ENCODE data around the gene RALB.

Gene RALB

GRCh38 chr2:120277505-120278205 lies 25.0 kb downstream of the RALB start:
- Histone ChIP-seq H3K4me1 (ENCODE audit: control insufficient read depth, low read depth, low read length) (peaks cover 9% of the 10 kb centered on the region), H3K9me3 (ENCODE audit: control insufficient read depth, low read depth, low read length) (no peaks in the 10 kb centered on the region), H3K27ac (ENCODE audit: low read length) (no peak overlapping the region), H3K4me3 (ENCODE audit: low read length) (no peak overlapping the region), H3K27me3 (ENCODE audit: control insufficient read depth, insufficient read depth, low read length) (peaks cover 1% of the 10 kb centered on the region), H3K9ac (ENCODE audit: low read length) (no peak overlapping the region), H3K36me3 (ENCODE audit: control insufficient read depth, low read depth, low read length) (no peaks in the 10 kb centered on the region)

GRCh38 chr2:120278901-120279300 lies 26.2 kb downstream of the RALB start:
- Histone ChIP-seq H3K4me1 (ENCODE audit: control insufficient read depth, low read depth, low read length) (peaks cover 18% of the 10 kb centered on the region), H3K4me3 (ENCODE audit: low read length) (no peak overlapping the region), H3K36me3 (ENCODE audit: control insufficient read depth, low read depth, low read length) (no peaks in the 10 kb centered on the region), H3K9ac (ENCODE audit: low read length) (no peak overlapping the region), H3K27me3 (ENCODE audit: control insufficient read depth, insufficient read depth, low read length) (peaks cover 4% of the 10 kb centered on the region), H3K9me3 (ENCODE audit: control insufficient read depth, low read depth, low read length) (no peaks in the 10 kb centered on the region), H3K27ac (ENCODE audit: low read length) (no peak overlapping the region)

GRCh38 chr2:120279708-120280107 lies 27.1 kb downstream of the RALB start:
- Histone ChIP-seq H3K36me3 (ENCODE audit: control insufficient read depth, low read depth, low read length) (no peaks in the 10 kb centered on the region), H3K27ac (ENCODE audit: low read length) (no peak overlapping the region), H3K27me3 (ENCODE audit: control insufficient read depth, insufficient read depth, low read length) (peaks cover 4% of the 10 kb centered on the region), H3K4me1 (ENCODE audit: control insufficient read depth, low read depth, low read length) (peaks cover 20% of the 10 kb centered on the region), H3K4me3 (ENCODE audit: low read length) (no peak overlapping the region), H3K9ac (ENCODE audit: low read length) (no peak overlapping the region), H3K9me3 (ENCODE audit: control insufficient read depth, low read depth, low read length) (no peaks in the 10 kb centered on the region)

- Histone ChIP-seq H3K9me3 (ENCODE audit: control insufficient read depth, low read depth, low read length) (no peaks in the 10 kb centered on the region), H3K4me1 (ENCODE audit: control insufficient read depth, low read depth, low read length) (peaks cover 11% of the 10 kb centered on the region), H3K9ac (ENCODE audit: low read length) (no peak overlapping the region), H3K4me3 (ENCODE audit: low read length) (no peak overlapping the region), H3K27ac (ENCODE audit: low read length) (no peak overlapping the region), H3K36me3 (ENCODE audit: control insufficient read depth, low read depth, low read length) (no peaks in the 10 kb centered on the region), H3K27me3 (ENCODE audit: control insufficient read depth, insufficient read depth, low read length) (peaks cover 4% of the 10 kb centered on the region)
Measured at GRCh38 chr2:120283649-120284048, 31.0 kb downstream of the RALB start.

GRCh38 chr2:120285056-120285455 lies 32.4 kb downstream of the RALB start:
- H3K9ac ChIP-seq (ENCODE audit: low read length): no peak overlapping the region
- H3K9me3 ChIP-seq (ENCODE audit: control insufficient read depth, low read depth, low read length): no peaks in the 10 kb centered on the region
- peaks cover 11% of the 10 kb centered on the region for H3K4me1 ChIP-seq (ENCODE audit: control insufficient read depth, low read depth, low read length)
- peaks cover 4% of the 10 kb centered on the region for H3K27me3 ChIP-seq (ENCODE audit: control insufficient read depth, insufficient read depth, low read length)
- H3K4me3 ChIP-seq (ENCODE audit: low read length): no peak overlapping the region
- no peak overlapping the region for H3K27ac ChIP-seq (ENCODE audit: low read length)
- H3K36me3 ChIP-seq (ENCODE audit: control insufficient read depth, low read depth, low read length): no peaks in the 10 kb centered on the region

- no peak overlapping the region for H3K4me3 ChIP-seq (ENCODE audit: low read length)
- H3K36me3 ChIP-seq (ENCODE audit: control insufficient read depth, low read depth, low read length): no peaks in the 10 kb centered on the region
- H3K4me1 ChIP-seq (ENCODE audit: control insufficient read depth, low read depth, low read length): peaks cover 30% of the 10 kb centered on the region
- H3K9me3 ChIP-seq (ENCODE audit: control insufficient read depth, low read depth, low read length): no peaks in the 10 kb centered on the region
- no peak overlapping the region for H3K9ac ChIP-seq (ENCODE audit: low read length)
- H3K27ac ChIP-seq (ENCODE audit: low read length): no peak overlapping the region
- peaks cover 4% of the 10 kb centered on the region for H3K27me3 ChIP-seq (ENCODE audit: control insufficient read depth, insufficient read depth, low read length)
Measured at GRCh38 chr2:120287183-120288015, 34.7 kb downstream of the RALB start.

GRCh38 chr2:120288016-120288373 lies 35.3 kb downstream of the RALB start:
- Histone ChIP-seq H3K4me3 (ENCODE audit: low read length) (no peak overlapping the region), H3K27ac (ENCODE audit: low read length) (no peak overlapping the region), H3K9me3 (ENCODE audit: control insufficient read depth, low read depth, low read length) (no peaks in the 10 kb centered on the region), H3K27me3 (ENCODE audit: control insufficient read depth, insufficient read depth, low read length) (no peaks in the 10 kb centered on the region), H3K4me1 (ENCODE audit: control insufficient read depth, low read depth, low read length) (peaks cover 36% of the 10 kb centered on the region), H3K9ac (ENCODE audit: low read length) (no peak overlapping the region), H3K36me3 (ENCODE audit: control insufficient read depth, low read depth, low read length) (no peaks in the 10 kb centered on the region)

- no peak overlapping the region for H3K4me3 ChIP-seq (ENCODE audit: low read length)
- no peak overlapping the region for H3K27ac ChIP-seq (ENCODE audit: low read length)
- no peaks in the 10 kb centered on the region for H3K9me3 ChIP-seq (ENCODE audit: control insufficient read depth, low read depth, low read length)
- no peaks in the 10 kb centered on the region for H3K27me3 ChIP-seq (ENCODE audit: control insufficient read depth, insufficient read depth, low read length)
- H3K36me3 ChIP-seq (ENCODE audit: control insufficient read depth, low read depth, low read length): no peaks in the 10 kb centered on the region
- peaks cover 36% of the 10 kb centered on the region for H3K4me1 ChIP-seq (ENCODE audit: control insufficient read depth, low read depth, low read length)
- no peak overlapping the region for H3K9ac ChIP-seq (ENCODE audit: low read length)
Measured at GRCh38 chr2:120289221-120289906, 36.7 kb downstream of the RALB start.

GRCh38 chr2:120290737-120291136 lies 38.1 kb downstream of the RALB start:
- no peaks in the 10 kb centered on the region for H3K9me3 ChIP-seq (ENCODE audit: control insufficient read depth, low read depth, low read length)
- no peaks in the 10 kb centered on the region for H3K27me3 ChIP-seq (ENCODE audit: control insufficient read depth, insufficient read depth, low read length)
- no peaks in the 10 kb centered on the region for H3K36me3 ChIP-seq (ENCODE audit: control insufficient read depth, low read depth, low read length)
- H3K27ac ChIP-seq (ENCODE audit: low read length): no peak overlapping the region
- no peak overlapping the region for H3K4me3 ChIP-seq (ENCODE audit: low read length)
- peaks cover 36% of the 10 kb centered on the region for H3K4me1 ChIP-seq (ENCODE audit: control insufficient read depth, low read depth, low read length)
- no peak overlapping the region for H3K9ac ChIP-seq (ENCODE audit: low read length)

- Histone ChIP-seq H3K4me1 (ENCODE audit: control insufficient read depth, low read depth, low read length) (peaks cover 36% of the 10 kb centered on the region), H3K27ac (ENCODE audit: low read length) (no peak overlapping the region), H3K36me3 (ENCODE audit: control insufficient read depth, low read depth, low read length) (no peaks in the 10 kb centered on the region), H3K9me3 (ENCODE audit: control insufficient read depth, low read depth, low read length) (no peaks in the 10 kb centered on the region), H3K27me3 (ENCODE audit: control insufficient read depth, insufficient read depth, low read length) (no peaks in the 10 kb centered on the region), H3K9ac (ENCODE audit: low read length) (no peak overlapping the region), H3K4me3 (ENCODE audit: low read length) (no peak overlapping the region)
Measured at GRCh38 chr2:120291401-120292311, 39.0 kb downstream of the RALB start.
